Peyer's patch (tissue), 4 donors: ENCODE measurements around the gene PCTP.

Experiments used
- POLR2A ChIP-seq, 2 donors: fragments of 450-650 bp; IDR thresholded peaks; one replicate each; pipeline ENCODE4 v1.5.1; 2017; ENCODE audit warnings: antibody characterized with exemption in 2 of 2, mild to moderate bottlenecking in 2 of 2, moderate library complexity in 2 of 2
- TF ChIP-seq, protein P1 (sequence below), 6 experiments: fragments of 450-650 bp in 4 of 6; fragments of 200-600 bp in 2 of 6; sonication (generic) in 1 of 6; IDR thresholded peaks; one replicate each; pipeline ENCODE4 v1.5.1; 2017 to 2019; ENCODE audit warnings: antibody characterized with exemption in 6 of 6, mild to moderate bottlenecking in 3 of 6, moderate library complexity in 1 of 6

- TF ChIP-seq, protein P1, sequence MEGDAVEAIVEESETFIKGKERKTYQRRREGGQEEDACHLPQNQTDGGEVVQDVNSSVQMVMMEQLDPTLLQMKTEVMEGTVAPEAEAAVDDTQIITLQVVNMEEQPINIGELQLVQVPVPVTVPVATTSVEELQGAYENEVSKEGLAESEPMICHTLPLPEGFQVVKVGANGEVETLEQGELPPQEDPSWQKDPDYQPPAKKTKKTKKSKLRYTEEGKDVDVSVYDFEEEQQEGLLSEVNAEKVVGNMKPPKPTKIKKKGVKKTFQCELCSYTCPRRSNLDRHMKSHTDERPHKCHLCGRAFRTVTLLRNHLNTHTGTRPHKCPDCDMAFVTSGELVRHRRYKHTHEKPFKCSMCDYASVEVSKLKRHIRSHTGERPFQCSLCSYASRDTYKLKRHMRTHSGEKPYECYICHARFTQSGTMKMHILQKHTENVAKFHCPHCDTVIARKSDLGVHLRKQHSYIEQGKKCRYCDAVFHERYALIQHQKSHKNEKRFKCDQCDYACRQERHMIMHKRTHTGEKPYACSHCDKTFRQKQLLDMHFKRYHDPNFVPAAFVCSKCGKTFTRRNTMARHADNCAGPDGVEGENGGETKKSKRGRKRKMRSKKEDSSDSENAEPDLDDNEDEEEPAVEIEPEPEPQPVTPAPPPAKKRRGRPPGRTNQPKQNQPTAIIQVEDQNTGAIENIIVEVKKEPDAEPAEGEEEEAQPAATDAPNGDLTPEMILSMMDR (IDR thresholded peaks at IDR 0.05): no peak
- TF ChIP-seq POLR2A (IDR thresholded peaks at IDR 0.05): no peak
These were observed 33.8 kb downstream of the PCTP start for GRCh38 chr17:55784666-55785065.
